Measurements from ENCODE around the gene HMGN2. TPM values are rescaled to one million over a fixed set of nuclear protein-coding genes. Genes with fewer than 3 reads are reported as not detected.

Gene HMGN2
- polyA plus RNA-seq, 1 donor (not counting 4 experiments of a cell fraction or from before 2014, with no cell fraction given) = 130 TPM

GRCh38 chr1:26431979-26432695, 40.1 kb upstream of the HMGN2 start, which contains the start of gene DHDDS:
TSS of gene DHDDS (plus strand) at chr1:26432321. CDS start at chr1:26432946, 625 bp downstream.
- Histone ChIP-seq H3K9me3 (ENCODE audit: control insufficient read depth, low read depth, low read length) (no peaks in the 10 kb centered on the region), H3K79me2 (ENCODE audit: control insufficient read depth, insufficient read depth, low read length) (peaks cover 9% of the 10 kb centered on the region), H3K9ac (ENCODE audit: control insufficient read depth, extremely low read depth, insufficient read depth, low read length) (peak within 1 kb of the TSS; percentile 92), H3K27ac (ENCODE audit: control insufficient read depth, insufficient read depth, low read length) (peak within 1 kb of the TSS; percentile 92), H3K27me3 (ENCODE audit: control insufficient read depth, extremely low read depth, insufficient read depth, low read length) (no peaks in the 10 kb centered on the region), H3K4me2 (ENCODE audit: control insufficient read depth, extremely low read depth, insufficient read depth, low read depth, low read length) (peak within 1 kb of the TSS; percentile 73), H2AFZ (ENCODE audit: control insufficient read depth, low read length) (peak within 1 kb of the TSS; percentile 100), H3K36me3 (ENCODE audit: control insufficient read depth in 2 of 2, extremely low read depth in 1 of 2, insufficient read depth in 2 of 2, low read length in 2 of 2) (peaks cover 4 to 14% of the 10 kb centered on the region in 2 experiments), H3K4me3 (ENCODE audit: control insufficient read depth in 2 of 3, extremely low read depth in 1 of 3, insufficient read depth in 2 of 3, low read depth in 1 of 3, low read length in 3 of 3) (peak within 1 kb of the TSS; percentile 69 to 99 (median 87)), H3K4me1 (ENCODE audit: control insufficient read depth, extremely low read depth, insufficient read depth, low read length) (peaks cover 20% of the 10 kb centered on the region), H4K20me1 (ENCODE audit: control insufficient read depth, extremely low read depth, insufficient read depth, low read length) (no peaks in the 10 kb centered on the region), H3K9me1 (ENCODE audit: control insufficient read depth, extremely low read depth, insufficient read depth, low read length) (no peaks in the 10 kb centered on the region)
- TF ChIP-seq CTCF (optimal IDR thresholded peaks at IDR 0.05 in 1 of 3, IDR thresholded peaks at IDR 0.05 in 1 of 3, conservative IDR thresholded peaks at IDR 0.05 in 1 of 3; ENCODE audit: extremely low read depth in 1 of 3, insufficient read depth in 2 of 3, low read length in 3 of 3) (no peak), EZH2 (IDR thresholded peaks at IDR 0.05; ENCODE audit: low read length) (no peak)
- peak; percentile 88 for FAIRE-seq
- dilution Hi-C loops (cut with MboI; ENCODE audit: extremely low pct_ligation_motif_present, low sequenced_read_pairs) = no loop called here
- DNase-seq (ENCODE audit: low read depth, low spot score) = peak; percentile 88

GRCh38 chr1:26432793-26433192, 39.4 kb upstream of the HMGN2 start:
- no peaks in the 10 kb centered on the region for H3K27me3 ChIP-seq (ENCODE audit: control insufficient read depth, extremely low read depth, insufficient read depth, low read length)
- peaks cover 20% of the 10 kb centered on the region for H3K4me1 ChIP-seq (ENCODE audit: control insufficient read depth, extremely low read depth, insufficient read depth, low read length)
- H3K4me2 ChIP-seq (ENCODE audit: control insufficient read depth, extremely low read depth, insufficient read depth, low read depth, low read length) = peak overlapping the region; percentile 73
- peak overlapping the region; percentile 100 for H2AFZ ChIP-seq (ENCODE audit: control insufficient read depth, low read length)
- H3K27ac ChIP-seq (ENCODE audit: control insufficient read depth, insufficient read depth, low read length) = peak overlapping the region; percentile 92
- DNase-seq (ENCODE audit: low read depth, low spot score) (no peak), FAIRE-seq (no peak)
- TF ChIP-seq EZH2 (IDR thresholded peaks at IDR 0.05; ENCODE audit: low read length) (no peak), CTCF (optimal IDR thresholded peaks at IDR 0.05 in 1 of 3, IDR thresholded peaks at IDR 0.05 in 1 of 3, conservative IDR thresholded peaks at IDR 0.05 in 1 of 3; ENCODE audit: extremely low read depth in 1 of 3, insufficient read depth in 2 of 3, low read length in 3 of 3) (no peak)
- peaks cover 9% of the 10 kb centered on the region for H3K79me2 ChIP-seq (ENCODE audit: control insufficient read depth, insufficient read depth, low read length)
- dilution Hi-C loops (cut with MboI; ENCODE audit: extremely low pct_ligation_motif_present, low sequenced_read_pairs) = no loop called here
- peak overlapping the region; percentile 92 for H3K9ac ChIP-seq (ENCODE audit: control insufficient read depth, extremely low read depth, insufficient read depth, low read length)
- no peaks in the 10 kb centered on the region for H3K9me1 ChIP-seq (ENCODE audit: control insufficient read depth, extremely low read depth, insufficient read depth, low read length)
- H3K36me3 ChIP-seq (ENCODE audit: control insufficient read depth in 2 of 2, extremely low read depth in 1 of 2, insufficient read depth in 2 of 2, low read length in 2 of 2) = peaks cover 4 to 15% of the 10 kb centered on the region in 2 experiments
- H3K4me3 ChIP-seq (ENCODE audit: control insufficient read depth in 2 of 3, extremely low read depth in 1 of 3, insufficient read depth in 2 of 3, low read depth in 1 of 3, low read length in 3 of 3) = peak overlapping the region; percentile 69 to 99 (median 87)
- no peaks in the 10 kb centered on the region for H3K9me3 ChIP-seq (ENCODE audit: control insufficient read depth, low read depth, low read length)
- H4K20me1 ChIP-seq (ENCODE audit: control insufficient read depth, extremely low read depth, insufficient read depth, low read length) = no peaks in the 10 kb centered on the region
